Astrocyte of the hippocampus (primary cell): ENCODE data around the gene RNF150.
"Not testable (repeated sequence)": the region's sequence is repeated elsewhere in the genome, so short reads cannot be mapped to it uniquely, and the experiment has no call there.

Source experiments
- DNase-seq: peaks from one replicate; pipeline ENCODE4 v3.0.0; 2011; ENCODE audit warnings: low read depth, low spot score

RNF150 gene

DNA sequence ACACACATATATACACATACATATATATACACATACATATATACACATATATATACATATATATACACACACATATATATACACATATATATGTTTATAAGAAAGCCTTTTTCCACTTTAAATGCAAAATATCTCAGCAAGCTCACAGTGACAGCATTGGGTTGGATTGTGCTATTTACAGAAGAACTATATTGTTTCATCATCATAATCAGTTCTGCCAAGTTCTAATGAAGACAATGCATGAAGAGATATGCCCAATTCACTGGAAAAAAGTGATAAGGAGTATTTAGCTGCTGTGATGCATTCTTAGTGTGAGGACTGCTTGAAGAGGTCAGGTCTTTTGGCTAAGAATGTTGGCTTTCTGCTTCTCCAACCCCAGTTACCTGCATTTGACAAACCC lies 54.4 kb downstream of the RNF150 start:
- DNase-seq, result no peak

DNA sequence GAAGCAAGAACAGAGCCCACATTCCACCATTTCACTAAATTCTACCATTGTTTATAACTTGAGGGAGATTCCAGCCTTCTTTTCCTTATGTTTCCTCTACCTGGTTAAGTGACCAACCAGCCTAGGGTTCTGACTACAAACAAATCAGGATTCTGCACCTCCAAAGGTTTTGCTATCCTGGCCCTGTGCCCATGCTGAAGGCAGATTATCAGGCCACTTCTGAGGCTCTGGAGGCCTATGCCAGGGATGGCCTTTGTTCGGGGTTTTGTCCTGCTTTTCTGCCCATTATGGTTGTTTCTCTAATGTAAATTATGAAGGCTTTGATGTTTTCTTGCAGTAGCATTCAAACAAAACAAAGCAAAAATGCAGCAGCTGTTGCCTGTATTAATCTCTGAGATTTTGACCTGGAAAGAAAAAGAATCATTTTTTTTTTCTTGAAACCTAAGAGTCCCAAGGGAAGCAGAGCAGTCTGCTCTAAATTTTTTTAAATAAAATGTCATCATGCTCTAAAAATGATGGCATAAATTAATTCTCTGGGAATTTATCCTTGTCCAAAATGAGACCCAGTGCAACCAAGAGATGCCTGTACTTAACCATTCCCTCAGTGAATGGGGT lies 55.6 kb downstream of the RNF150 start:
- no peak for DNase-seq

DNA sequence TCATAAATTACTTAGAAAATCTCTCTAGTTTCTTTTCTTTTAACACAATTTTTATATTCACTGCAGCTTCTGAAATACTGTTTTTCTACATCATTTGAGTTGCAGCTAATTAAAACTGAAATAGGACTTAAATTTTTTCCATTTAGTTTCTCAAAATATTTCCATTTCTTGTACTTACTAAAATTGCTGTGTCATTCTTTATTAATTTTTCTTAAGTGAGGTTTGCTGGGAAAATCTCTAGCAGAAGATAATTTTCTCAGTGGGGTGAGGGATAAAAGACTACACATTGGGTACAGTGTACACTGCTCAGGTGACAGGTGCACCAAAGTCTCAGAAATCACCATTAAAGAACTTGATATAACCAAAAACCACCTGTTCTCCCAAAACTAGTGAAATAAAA lies 57.7 kb downstream of the RNF150 start:
- DNase-seq, result no peak

DNA sequence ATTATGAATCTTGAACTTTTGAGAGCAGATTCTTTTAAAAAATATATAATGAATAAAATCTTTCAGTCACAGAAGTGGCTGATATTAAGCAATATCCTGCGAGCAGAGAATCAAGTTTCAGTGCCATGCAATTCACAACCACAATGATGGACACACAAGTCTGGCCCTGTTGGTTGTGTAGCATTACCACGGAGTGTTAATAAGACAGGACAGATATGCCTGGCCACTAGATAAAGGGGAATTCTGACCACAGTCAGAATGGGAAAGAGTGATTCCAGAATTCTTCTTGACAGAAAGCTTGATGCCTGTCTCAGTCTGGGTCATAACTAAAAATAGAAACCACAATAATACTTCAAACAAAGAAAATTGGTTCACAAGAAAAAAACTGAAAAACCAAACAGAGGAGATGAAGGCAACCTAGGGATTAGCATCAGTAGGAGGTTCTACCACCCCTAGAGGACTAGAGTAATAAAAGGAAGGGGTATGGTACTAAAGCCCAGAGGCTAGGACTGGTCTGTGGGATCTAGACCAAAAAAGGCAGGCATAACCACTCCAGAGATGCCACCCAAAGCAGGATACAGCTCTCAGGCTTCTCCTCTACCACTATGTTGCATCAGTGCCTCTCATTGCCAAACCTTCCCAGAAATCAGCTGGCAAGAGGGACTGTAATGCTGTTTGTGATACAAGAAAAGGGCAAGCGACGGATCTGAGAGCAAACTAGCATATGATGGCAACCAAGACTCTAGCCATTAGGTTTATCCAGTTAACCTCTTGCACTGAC lies 59.0 kb downstream of the RNF150 start:
- peak; percentile 5 for DNase-seq

DNA sequence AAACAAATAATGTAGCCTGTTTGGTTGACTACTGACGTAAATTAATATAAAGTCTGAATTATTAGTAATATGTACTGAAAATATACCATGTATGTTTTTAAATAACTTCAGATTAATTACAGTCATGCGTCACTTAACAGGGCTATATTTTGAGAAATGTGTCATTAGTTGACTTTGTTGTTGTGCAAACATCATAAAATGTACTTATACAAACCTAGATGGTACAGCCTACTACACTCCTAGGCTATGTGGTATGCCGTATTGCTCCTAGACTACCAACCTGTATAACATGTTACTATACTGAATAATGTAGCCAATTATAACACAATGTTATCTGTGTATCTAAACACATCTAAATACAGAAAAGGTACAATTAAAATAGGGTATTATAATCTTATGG lies 66.6 kb downstream of the RNF150 start:
- no peak for DNase-seq

DNA sequence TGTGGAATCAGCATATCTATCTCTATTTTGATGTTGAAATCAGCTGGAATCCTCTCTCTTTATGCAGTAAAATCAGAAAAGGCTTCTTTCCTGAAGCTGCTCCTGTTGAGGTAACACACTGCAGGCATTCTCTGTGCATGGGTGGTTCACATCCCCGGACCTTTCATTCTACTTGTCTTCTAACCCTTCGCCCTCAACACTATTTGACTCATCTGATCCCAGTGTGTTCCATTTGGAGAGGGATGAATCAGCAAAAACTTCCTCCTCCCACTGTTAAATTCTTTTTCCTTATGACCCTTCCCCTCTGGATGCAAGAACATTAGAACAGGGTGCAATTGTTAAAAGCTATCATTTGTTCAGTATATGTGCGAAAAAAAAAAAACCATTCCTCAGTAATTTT lies 67.4 kb downstream of the RNF150 start:
- DNase-seq, result no peak

DNA sequence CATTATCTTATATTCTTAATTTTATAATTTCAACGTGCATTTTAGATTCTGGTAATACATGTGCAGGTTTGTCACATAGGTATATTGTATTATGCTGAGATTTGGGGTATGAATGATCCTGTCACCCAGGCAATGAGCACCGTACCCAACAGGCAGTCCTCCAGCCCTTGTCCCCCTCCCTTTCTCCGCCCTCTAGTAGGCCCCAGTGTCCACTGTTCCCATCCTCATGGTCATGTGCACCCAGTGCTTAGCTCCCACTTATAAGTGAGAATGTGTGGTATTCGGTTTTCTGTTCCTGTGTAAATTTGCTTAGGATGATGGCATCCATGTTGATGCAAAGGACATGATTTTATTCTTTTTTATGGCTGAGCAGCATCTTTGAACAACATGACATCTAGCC lies 70.6 kb downstream of the RNF150 start:
- no peak for DNase-seq

DNA sequence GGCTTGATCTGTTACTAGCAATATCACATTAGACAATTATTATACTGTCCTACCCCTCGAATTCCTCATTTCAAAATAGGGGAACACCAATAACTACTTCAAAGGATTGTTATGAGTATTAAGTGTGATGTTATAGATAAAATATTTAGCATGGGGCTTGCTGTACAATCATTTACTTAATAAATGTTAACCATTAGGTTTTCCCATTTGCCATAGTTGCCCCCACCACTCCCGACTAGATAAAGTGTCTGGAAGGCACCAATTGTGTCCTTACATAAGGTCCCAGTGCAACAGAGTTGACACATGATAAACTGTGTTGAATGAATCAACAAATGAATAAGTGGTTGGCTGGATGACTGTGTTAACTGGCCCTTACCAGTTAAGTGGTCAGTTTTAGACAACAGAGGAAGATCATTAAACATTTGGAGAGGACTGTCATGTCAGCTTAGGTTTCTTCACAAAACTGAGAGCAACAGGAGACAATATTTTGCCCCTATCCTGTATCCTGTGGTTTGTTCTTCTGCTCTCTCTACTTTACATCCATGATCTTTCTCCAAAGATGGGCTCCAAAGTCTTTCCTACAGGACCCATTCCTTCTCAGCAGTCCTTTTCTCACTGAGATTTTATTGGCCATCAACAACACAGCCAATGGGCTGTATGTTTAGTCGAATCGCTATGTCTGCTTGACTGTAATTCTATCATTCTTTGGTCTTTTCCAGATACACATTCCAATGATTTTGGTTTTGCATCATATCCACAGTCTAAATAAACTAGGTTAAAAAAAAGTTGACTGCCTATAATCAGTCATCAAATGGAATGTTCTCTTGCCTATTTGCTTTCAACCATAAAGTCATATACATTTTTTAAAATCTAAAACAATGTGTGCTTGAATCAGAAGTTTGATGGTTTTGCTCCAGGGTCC lies 74.4 kb downstream of the RNF150 start:
- DNase-seq, result peak; percentile 40

DNA sequence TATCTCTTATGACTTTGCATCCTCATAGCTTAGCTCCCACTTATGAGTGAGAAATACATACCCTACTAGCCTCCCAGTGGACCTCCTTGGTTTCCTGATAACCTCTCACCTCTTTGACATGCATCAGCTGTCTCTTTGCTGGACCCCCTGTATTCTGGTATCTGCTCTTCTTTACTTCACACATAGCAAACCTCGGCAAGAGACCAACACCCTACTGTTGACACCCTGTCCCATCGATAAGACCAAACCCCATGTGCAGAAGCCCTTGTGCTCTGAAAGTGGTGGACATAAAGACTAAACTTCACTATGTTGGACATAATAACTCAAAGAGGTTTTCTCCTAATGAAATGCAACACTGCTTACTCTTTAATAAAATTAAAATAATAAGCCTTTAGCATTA lies 75.7 kb downstream of the RNF150 start:
- no peak for DNase-seq

DNA sequence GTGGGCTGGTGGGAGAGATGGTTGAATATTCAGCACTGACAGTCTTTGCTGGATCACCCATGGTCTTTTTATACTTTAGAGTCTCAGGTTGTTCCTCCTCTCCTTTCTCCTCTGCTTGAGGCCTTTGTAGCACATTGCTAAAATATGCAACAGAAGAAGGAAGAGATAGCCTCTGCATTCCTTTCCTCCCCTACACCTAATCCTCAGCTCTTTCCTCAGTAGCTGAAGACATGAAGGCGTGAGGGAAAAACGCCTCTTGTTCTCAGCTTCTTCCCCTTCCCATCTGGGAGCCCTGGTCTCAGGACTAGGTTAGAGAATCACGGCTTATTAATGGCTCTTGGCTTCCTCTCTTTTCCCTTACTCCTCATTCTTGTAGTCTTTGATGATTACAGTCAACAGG lies 76.8 kb downstream of the RNF150 start:
- no peak for DNase-seq

DNA sequence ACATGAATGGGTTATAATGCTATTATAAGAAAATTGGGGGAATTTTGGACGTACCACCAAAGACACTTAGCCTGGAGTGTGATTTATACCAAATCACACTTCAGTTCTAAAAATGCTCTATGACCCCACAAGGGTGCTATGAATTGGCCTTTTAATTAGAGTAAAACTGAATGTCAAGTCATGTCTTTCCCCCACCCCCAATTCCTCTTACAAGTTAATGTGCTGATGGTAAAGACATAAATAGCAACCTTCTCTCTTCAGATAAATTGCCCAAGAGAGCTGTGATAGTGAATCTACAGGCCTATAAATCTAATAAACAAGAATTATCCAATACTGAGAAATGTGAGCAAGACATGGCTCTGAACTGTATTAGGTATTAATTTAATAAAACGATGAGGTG lies 78.8 kb downstream of the RNF150 start:
- DNase-seq, result no peak

DNA sequence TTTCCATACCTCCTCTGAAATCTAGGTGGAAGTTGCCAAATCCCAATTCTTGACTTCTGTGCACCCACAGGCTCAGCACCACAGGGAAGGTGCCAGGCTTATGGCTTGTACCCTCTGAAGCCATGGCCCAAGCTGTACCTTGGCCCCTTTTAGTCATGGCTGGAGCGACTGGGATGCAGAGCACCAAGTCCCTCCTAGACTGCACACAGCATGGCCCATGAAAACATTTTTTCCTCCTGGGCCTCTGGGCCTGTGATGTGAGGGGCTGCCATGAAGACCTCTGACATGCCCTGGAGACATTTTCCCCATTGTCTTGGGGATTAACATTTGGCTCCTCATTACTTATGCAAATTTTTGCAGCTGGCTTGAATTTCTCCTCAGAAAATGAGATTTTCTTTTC lies 82.3 kb downstream of the RNF150 start:
- DNase-seq, result not testable (repeated sequence)

DNA sequence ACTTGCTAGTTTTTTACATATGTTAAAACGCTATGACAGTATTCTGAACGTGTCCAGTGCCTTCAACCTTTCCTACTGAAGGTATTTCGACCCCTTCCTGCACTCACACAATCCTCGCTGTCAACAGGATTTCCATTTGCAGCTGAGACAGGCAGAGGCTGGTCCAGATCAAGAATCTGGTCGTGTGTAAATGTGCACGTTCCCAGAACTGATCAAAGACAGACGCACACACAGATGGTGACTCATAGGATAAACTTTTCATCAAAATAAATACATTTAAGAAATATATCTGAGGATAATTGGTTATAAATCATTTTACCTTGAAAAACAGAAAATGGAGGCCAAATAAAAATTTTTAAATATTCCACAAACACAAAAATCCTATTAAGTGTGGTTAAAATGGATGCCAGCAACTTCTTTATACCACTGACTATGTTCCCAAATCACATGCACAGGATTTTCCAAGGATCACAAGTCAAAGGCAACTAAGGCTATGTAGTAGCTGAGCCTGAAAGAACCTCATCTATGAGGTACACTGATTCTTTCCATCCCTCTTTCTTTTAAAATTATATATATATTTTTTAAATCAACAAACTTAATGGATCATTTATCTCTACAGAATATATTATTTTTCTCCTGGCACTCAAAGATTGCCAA lies 85.9 kb downstream of the RNF150 start:
- DNase-seq, result peak; percentile 52

DNA sequence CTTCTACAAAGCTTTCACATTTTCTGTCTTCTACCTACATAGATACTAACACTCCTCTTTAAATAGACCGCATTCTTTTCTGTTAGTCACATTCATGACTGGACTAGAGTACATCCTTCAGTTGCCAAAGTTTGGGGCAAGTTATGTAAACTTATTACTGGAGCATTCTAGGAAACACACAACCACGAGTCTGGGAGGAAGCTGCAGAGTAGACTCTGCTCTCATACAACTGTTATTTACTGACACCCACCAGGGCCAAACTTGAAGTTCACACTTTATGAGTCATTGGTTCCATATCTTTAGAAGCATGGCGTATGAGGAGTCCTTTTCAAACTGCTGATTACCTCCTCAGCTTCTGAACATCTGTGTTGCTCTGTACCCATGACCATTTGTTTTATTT lies 87.0 kb downstream of the RNF150 start:
- DNase-seq, result peak; percentile 88

DNA sequence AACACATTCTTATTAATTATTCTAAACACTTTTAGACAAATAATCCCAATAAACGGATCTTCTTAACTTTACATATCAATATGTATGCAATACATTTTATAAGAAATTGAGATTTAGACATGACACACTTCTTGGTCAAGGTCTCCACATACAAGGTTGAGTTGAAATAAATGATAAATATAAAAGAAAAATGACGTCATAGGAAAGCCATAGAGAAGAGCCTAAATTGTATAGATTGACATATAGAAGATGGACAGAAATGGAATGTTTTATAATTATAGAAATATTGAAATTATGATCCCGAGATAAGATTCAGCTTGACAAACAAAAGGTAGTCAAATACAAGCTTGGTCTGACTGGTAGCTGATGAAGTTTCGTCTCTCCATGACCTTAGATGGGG lies 87.4 kb downstream of the RNF150 start:
- DNase-seq, result no peak

DNA sequence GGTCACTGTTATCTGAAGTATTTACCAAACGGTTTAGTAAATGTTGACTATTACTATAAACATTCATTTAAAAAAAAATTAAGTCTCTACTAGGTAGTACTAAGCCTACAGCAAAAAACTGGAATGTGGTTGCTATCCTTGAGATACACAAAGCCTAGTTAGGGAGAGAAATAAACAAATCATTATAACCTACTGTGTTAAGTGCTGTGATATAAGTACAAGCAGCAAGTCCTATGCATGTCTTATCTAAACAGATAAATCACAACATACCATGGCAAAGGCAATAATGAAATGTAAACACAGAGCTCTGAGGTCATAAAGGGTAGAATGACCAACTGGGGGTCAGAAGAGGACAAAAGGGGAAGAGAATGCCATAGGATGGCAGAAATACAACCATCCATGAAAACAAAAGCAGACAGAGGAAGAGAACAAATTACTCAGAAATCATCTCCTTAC lies 92.2 kb downstream of the RNF150 start:
- peak; percentile 23 for DNase-seq

DNA sequence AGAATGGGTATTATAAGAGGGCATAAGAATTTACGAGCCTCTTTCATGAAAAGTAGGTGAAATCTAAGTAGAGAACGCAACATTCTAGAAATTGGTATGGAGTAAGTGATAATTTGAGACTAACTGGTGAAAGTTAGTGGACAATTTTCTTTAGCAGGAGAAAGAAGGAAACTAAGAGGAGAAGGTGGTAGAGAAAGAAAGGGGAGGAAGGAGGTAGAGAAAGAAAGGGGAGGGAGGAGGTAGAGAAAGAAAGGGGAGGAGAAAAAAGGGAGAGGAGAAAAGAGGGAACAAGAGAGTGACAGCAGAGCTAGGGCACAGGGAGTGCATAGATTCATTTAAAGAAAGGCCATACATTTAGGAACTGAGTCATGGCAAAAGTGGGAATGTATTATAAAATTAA lies 94.1 kb downstream of the RNF150 start:
- DNase-seq, result no peak

DNA sequence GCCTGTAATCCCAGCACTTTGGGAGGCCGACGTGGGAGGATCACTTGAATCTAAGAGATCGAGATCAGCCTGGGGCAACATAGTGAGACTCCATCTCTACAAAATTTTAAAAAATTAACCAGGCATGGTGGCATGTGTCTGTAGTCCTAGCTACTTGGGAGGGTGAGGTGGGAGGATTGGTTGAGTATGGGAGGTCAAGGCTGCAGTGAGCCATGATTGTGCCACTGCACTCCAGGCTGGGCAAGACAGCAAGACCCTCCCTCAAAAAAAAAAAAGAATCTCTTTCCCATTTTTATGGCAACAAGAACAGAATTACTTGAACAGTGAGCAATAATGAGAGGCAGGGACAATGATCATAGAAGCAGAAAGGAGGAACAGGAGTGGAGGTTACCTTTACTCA lies 94.8 kb downstream of the RNF150 start:
- no peak for DNase-seq

DNA sequence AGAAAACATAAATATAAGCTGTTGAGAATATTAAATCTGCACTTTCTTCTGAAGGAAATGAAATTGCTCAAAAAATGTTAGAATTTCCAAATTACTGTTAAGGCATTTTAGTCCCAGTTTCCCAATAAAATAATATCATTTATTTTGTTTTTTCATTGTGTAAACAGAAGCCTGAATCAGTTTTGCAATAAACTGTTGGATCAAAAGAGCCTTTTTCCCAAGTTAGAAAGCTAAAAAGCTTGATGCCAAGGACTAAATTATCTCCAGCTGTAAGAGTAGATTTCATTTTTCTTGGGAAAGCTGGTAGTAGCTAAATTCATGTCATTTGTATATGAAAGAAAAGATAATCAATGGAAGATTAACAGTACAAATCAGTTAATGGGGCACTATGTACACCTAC lies 95.8 kb downstream of the RNF150 start:
- no peak for DNase-seq

DNA sequence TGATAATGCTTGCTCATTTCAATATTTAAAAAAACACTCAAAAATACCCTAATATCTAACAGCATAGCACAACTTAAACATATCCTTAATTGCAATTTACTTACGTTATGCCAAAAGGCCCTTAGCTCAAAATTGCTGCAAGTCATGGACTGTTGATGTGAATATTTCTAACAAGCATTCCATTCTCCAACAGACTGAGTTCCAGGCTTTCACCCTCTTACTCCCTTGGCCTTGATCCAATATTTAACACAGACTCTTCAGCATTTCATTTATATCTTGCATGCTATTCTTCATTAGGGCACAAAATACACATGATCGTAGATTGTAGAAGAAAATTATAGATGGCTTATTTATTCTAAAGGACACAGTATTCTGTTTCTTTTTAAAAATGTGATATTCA lies 96.5 kb downstream of the RNF150 start:
- no peak for DNase-seq

DNA sequence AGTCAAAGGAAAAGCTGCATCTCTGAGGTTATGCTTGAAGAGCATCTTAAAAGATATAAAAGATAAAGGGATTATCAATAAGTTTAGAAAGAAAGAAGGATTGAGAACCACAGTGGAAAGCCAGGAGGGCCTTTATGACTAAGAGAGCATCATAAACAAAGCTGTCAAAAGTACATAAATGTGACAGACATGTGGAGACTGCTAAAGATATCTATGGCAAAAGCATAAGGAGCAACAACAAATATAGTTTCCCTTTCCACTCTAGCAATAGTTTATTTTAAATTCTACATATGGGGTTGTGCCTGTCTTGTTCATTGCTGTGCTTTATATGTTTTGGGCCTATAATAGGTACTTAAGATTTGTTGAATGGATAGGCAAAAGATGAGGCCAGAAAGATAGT lies 97.3 kb downstream of the RNF150 start:
- DNase-seq, result no peak

DNA sequence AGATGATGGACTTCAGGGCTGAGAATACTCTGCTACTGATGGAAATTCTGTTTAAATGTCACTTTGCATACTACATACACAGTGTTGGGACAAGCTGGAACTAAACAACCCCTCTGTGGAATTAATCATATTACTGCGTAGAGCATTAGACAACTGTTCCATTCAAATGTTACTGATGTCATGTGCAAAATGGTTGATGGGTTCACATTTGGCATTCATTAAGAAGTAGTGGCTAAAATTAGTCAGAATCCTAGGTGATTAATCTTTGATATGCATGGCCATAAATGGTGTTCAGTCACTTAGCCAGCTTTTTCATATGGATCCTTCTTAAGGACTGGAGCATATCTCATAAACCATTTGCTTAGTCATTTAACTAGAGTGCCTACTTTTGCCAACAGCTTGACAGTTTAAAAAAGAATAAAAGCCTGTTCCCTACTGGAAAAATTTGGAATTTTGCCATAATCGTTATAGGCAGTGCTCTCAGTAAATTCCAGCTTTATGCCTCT lies 105.2 kb downstream of the RNF150 start:
- DNase-seq, result peak; percentile 52
